A549 (cell line): ENCODE results near the gene MBNL1. TPM values are rescaled to one million over a fixed set of nuclear protein-coding genes. Genes with fewer than 3 reads are reported as not detected.

Source experiments
- ATAC-seq, 2 experiments: fragments of 200-7000 bp in 1 of 2; fragments of >200 bp in 1 of 2; cut with Nextera tagmentation in 1 of 2; cut with Tn5 transposase in 1 of 2; 3 replicates each; pipeline versions ENCODE4 v1.8.0 to v1.9.1; 2018 to 2020; ENCODE audit warnings: mild to moderate bottlenecking in 1 of 2, moderate library complexity in 1 of 2
- CTCF ChIA-PET: fragments of 300-600 bp; sonication (Branson Sonifier 250); formaldehyde crosslinking; extraction: SDS; loops from one replicate; lab custom pipeline; 2021; ENCODE audit warnings: antibody characterized with exemption, inconsistent platforms; lab: Yijun Ruan, JAX
- POLR2A ChIA-PET: fragments of 350-600 bp; formaldehyde crosslinking; extraction: SDS; loops from one replicate; lab custom pipeline; 2021; ENCODE audit warnings: antibody characterized with exemption, inconsistent platforms; lab: Yijun Ruan, JAX
- DNase-seq, 2 experiments: peaks; one replicate each; pipeline versions ENCODE4 v3.0.0 to v3.0.0-alpha.2; 2011 to 2016; ENCODE audit warnings: low read depth in 1 of 2, low spot score in 1 of 2
- FAIRE-seq: peaks from 2 replicates; lab custom pipeline; 2011; peaks lifted over from hg19 to GRCh38; lab: Jason Lieb, UNC
- H3K27ac ChIP-seq, 2 experiments: fragments of >200 bp; sonication (Bioruptor Twin); formaldehyde crosslinking; 3 replicates each; pipeline ENCODE4 v1.5.1; 2016 to 2017
- H3K4me1 ChIP-seq: fragments of >200 bp; sonication (Bioruptor Twin); formaldehyde crosslinking; 3 replicates; pipeline ENCODE4 v1.6.1; 2016
- H3K4me2 ChIP-seq: fragments of >200 bp; sonication (Bioruptor Twin); formaldehyde crosslinking; 3 replicates; pipeline ENCODE4 v1.6.1; 2016
- H3K4me3 ChIP-seq: fragments of >200 bp; sonication (Bioruptor Twin); formaldehyde crosslinking; 3 replicates; pipeline ENCODE4 v1.5.1; 2016
- H3K9me3 ChIP-seq: fragments of >200 bp; sonication (Bioruptor Twin); formaldehyde crosslinking; 3 replicates; pipeline ENCODE4 v1.6.1; 2016
- BHLHE40 ChIP-seq: IDR thresholded peaks from 2 replicates; pipeline ENCODE4 v1.6.1; 2012; ENCODE audit warnings: low read depth, low read length, inconsistent platforms
- CBX2 ChIP-seq: fragments of 200-600 bp; sonication (generic); IDR thresholded peaks from 2 replicates; pipeline ENCODE4 v1.6.1; 2016; ENCODE audit warnings: low read depth, mild to moderate bottlenecking, borderline replicate concordance
- CEBPB ChIP-seq, 2 experiments: fragments of >200 bp in 1 of 2; sonication (Bioruptor Twin) in 1 of 2; formaldehyde crosslinking in 1 of 2; IDR thresholded peaks; 2 replicates each; pipeline ENCODE4 v1.6.1; 2012 to 2016
- CHD4 ChIP-seq: fragments of 200-600 bp; sonication (generic); IDR thresholded peaks from 2 replicates; pipeline ENCODE4 v1.6.1; 2016; ENCODE audit warnings: antibody characterized with exemption, mild to moderate bottlenecking, borderline replicate concordance
- EP300 ChIP-seq, 2 experiments: fragments of >200 bp; sonication (Bioruptor Twin); formaldehyde crosslinking; IDR thresholded peaks; 2 replicates in 1 of 2; 3 replicates in 1 of 2; pipeline ENCODE4 v1.6.1; 2016 to 2017
- FOXS1 ChIP-seq: fragments of 250-450 bp; sonication (Bioruptor Pico); IDR thresholded peaks from 2 replicates; pipeline ENCODE4 v1.5.0; 2020; ENCODE audit warnings: mild to moderate bottlenecking, moderate library complexity
- HOXA7 ChIP-seq: fragments of 250-450 bp; sonication (Bioruptor Pico); IDR thresholded peaks from 2 replicates; pipeline ENCODE4 v1.5.0; 2020; ENCODE audit warnings: mild to moderate bottlenecking, moderate library complexity
- HOXB5 ChIP-seq: fragments of 250-450 bp; sonication (Bioruptor Pico); IDR thresholded peaks from 2 replicates; pipeline ENCODE4 v1.5.0; 2020; ENCODE audit warnings: mild to moderate bottlenecking, moderate library complexity
- NR3C1 ChIP-seq: fragments of >200 bp; sonication (Bioruptor Twin); formaldehyde crosslinking; IDR thresholded peaks from 3 replicates; pipeline ENCODE4 v1.6.1; 2017
- POLR2AphosphoS2 ChIP-seq: conservative IDR thresholded peaks from 2 replicates; pipeline ENCODE4 v1.6.1; 2012; ENCODE audit warnings: low read length, improper control_type of control experiment, inconsistent platforms
- RAD21 ChIP-seq, 2 experiments: fragments of >200 bp in 1 of 2; sonication (Bioruptor Twin) in 1 of 2; formaldehyde crosslinking in 1 of 2; IDR thresholded peaks in 1 of 2; conservative IDR thresholded peaks in 1 of 2; 2 replicates in 1 of 2; 3 replicates in 1 of 2; pipeline ENCODE4 v1.6.1; 2012 to 2018; ENCODE audit warnings: inconsistent platforms in 1 of 2
- RARB ChIP-seq: fragments of 250-450 bp; sonication (Bioruptor Pico); IDR thresholded peaks from 2 replicates; pipeline ENCODE4 v1.8.0; 2021; ENCODE audit warnings: mild to moderate bottlenecking, moderate library complexity
- SREBF2 ChIP-seq: fragments of 450-650 bp; IDR thresholded peaks from 2 replicates; pipeline ENCODE4 v1.6.1; 2014; ENCODE audit warnings: mild to moderate bottlenecking, moderate library complexity
- TP53 ChIP-seq: fragments of 250-450 bp; sonication (Bioruptor Pico); IDR thresholded peaks from 2 replicates; pipeline ENCODE4 v1.5.0; 2021; ENCODE audit warnings: mild to moderate bottlenecking, moderate library complexity
- ZC3H11A ChIP-seq: fragments of 450-650 bp; IDR thresholded peaks from 2 replicates; pipeline ENCODE4 v1.6.1; 2014; ENCODE audit warnings: antibody characterized with exemption, mild to moderate bottlenecking
- ZFP36 ChIP-seq: fragments of 450-650 bp; IDR thresholded peaks from 2 replicates; pipeline ENCODE4 v1.6.1; 2014; ENCODE audit warnings: borderline replicate concordance; ENCODE audit not compliant: partially characterized antibody
- ZSCAN20 ChIP-seq: fragments of 250-450 bp; sonication (Bioruptor Pico); IDR thresholded peaks from 2 replicates; pipeline ENCODE4 v1.8.0; 2022; ENCODE audit warnings: mild to moderate bottlenecking, moderate library complexity
- WGBS: methylation state at CpG from one replicate; pipeline ENCODE4 v1.1.6; 2017; ENCODE audit errors: missing lambda C conversion rate; 5-methylcytosine and 5-hydroxymethylcytosine counted together
- polyA plus RNA-seq, 4 experiments: library from polyadenylated mRNA; depleted of rRNA in 3 of 4; stranded (reverse); fragments of >200 nt; fragmentation: RNase III in 1 of 4; extraction: RNeasy Plus Mini Kit Qiagen cat#74134 plus additional on column Dnase treatment in 1 of 4; gene quantifications; 2 replicates in 3 of 4; 3 replicates in 1 of 4; pipeline ENCODE4 v1.2.3, GENCODE V29; 2011 to 2017
- TF ChIP-seq, protein P1 (sequence below): IDR thresholded peaks from 2 replicates; pipeline ENCODE4 v1.6.1; 2012; ENCODE audit warnings: low read depth, borderline replicate concordance
- TF ChIP-seq, protein P2 (sequence below): fragments of 450-650 bp; IDR thresholded peaks from 2 replicates; pipeline ENCODE4 v1.6.1; 2014; ENCODE audit warnings: antibody characterized with exemption
- TF ChIP-seq, protein P3 (sequence below): fragments of 250-450 bp; sonication (Bioruptor Pico); IDR thresholded peaks from 2 replicates; pipeline ENCODE4 v1.5.0; 2021; ENCODE audit warnings: mild to moderate bottlenecking, moderate library complexity, borderline replicate concordance
- TF ChIP-seq, protein P4 (sequence below): fragments of 150-350 bp; IDR thresholded peaks from 2 replicates; pipeline ENCODE4 v1.6.1; 2014; ENCODE audit warnings: low read depth, mild to moderate bottlenecking, low read length

Gene MBNL1
- polyA plus RNA-seq, 2 of the 4 experiments (the other 2 are of a cell fraction): 60.5 to 92.5 TPM

- no peak for FAIRE-seq
- WGBS: 35% methylated on average over 2 of the region's 2 CpGs
- POLR2A ChIA-PET: no interaction called here
- CTCF ChIA-PET: interaction anchor here (1.4 kb wide), 1 partner anchor 15 kb away, joined by 4 read pairs; no protein-coding TSS in a partner anchor
- H3K27ac ChIP-seq: no peak overlapping the region
- TF ChIP-seq POLR2AphosphoS2 (no peak), TP53 (no peak), NR3C1 (no peak), ZSCAN20 (CRISPR knock-in tag) (no peak), ZFP36 (no peak), RARB (CRISPR knock-in tag) (no peak), BHLHE40 (no peak), EP300 (IDR thresholded peaks at IDR 0.05) (no peak), ZC3H11A (no peak)
- TF ChIP-seq, all 56 proteins: peak for 0
- H3K4me3 ChIP-seq: no peak overlapping the region
- ATAC-seq: no peak
- H3K4me2 ChIP-seq: no peak overlapping the region
- DNase-seq: no peak
- peaks cover 15% of the 10 kb centered on the region; the same call in 2 of the 3 replicates for H3K9me3 ChIP-seq
- H3K4me1 ChIP-seq: no peaks in the 10 kb centered on the region
These were observed 208.7 kb downstream of the MBNL1 start for GRCh38 chr3:152477422-152477821.

DNA sequence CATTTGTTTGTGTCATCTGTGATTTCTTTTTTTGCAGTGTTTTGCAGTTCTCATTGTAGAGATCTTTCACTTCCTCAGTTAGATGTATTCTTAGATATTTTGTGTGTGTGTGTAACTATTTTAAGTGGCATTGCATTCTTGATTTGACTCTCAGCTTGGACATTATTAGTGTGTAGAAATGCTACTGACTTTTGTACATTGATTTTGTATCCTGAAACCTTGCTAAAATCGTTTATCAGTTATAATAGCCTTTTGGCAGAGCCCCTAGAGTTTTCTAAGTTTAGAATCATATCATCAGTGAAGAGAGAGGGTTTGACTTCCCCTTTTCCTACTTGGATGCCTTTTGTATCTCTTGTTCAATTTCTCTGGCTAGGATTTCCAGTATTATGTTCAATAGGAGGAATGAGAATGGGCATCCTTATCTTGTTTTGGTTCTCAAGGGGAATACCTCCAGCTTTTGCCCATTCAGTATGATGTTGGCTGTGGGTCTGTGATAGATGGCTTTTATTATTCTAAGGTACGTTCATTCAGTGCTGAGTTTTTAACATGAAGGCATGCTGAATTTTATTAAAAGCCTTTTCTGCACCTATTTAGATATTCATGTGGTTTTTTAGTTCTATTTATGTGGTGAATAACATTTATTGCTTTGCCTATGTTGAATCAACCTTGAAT lies 211.7 kb downstream of the MBNL1 start:
- no peak overlapping the region for H3K4me2 ChIP-seq
- 11% methylated on average over 2 of the region's 2 CpGs for WGBS
- H3K9me3 ChIP-seq: peaks cover 13% of the 10 kb centered on the region; the same call in 2 of the 3 replicates
- H3K27ac ChIP-seq: no peak overlapping the region
- TF ChIP-seq, protein P1, sequence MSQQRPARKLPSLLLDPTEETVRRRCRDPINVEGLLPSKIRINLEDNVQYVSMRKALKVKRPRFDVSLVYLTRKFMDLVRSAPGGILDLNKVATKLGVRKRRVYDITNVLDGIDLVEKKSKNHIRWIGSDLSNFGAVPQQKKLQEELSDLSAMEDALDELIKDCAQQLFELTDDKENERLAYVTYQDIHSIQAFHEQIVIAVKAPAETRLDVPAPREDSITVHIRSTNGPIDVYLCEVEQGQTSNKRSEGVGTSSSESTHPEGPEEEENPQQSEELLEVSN: no peak
- TF ChIP-seq CBX2: no peak
- TF ChIP-seq CEBPB (IDR thresholded peaks at IDR 0.05): no peak
- TF ChIP-seq, protein P2, sequence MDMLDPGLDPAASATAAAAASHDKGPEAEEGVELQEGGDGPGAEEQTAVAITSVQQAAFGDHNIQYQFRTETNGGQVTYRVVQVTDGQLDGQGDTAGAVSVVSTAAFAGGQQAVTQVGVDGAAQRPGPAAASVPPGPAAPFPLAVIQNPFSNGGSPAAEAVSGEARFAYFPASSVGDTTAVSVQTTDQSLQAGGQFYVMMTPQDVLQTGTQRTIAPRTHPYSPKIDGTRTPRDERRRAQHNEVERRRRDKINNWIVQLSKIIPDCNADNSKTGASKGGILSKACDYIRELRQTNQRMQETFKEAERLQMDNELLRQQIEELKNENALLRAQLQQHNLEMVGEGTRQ: no peak
- TF ChIP-seq, protein P3, sequence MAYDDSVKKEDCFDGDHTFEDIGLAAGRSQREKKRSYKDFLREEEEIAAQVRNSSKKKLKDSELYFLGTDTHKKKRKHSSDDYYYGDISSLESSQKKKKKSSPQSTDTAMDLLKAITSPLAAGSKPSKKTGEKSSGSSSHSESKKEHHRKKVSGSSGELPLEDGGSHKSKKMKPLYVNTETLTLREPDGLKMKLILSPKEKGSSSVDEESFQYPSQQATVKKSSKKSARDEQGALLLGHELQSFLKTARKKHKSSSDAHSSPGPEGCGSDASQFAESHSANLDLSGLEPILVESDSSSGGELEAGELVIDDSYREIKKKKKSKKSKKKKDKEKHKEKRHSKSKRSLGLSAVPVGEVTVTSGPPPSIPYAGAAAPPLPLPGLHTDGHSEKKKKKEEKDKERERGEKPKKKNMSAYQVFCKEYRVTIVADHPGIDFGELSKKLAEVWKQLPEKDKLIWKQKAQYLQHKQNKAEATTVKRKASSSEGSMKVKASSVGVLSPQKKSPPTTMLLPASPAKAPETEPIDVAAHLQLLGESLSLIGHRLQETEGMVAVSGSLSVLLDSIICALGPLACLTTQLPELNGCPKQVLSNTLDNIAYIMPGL (CRISPR knock-in tag): no peak
- TF ChIP-seq, protein P4, sequence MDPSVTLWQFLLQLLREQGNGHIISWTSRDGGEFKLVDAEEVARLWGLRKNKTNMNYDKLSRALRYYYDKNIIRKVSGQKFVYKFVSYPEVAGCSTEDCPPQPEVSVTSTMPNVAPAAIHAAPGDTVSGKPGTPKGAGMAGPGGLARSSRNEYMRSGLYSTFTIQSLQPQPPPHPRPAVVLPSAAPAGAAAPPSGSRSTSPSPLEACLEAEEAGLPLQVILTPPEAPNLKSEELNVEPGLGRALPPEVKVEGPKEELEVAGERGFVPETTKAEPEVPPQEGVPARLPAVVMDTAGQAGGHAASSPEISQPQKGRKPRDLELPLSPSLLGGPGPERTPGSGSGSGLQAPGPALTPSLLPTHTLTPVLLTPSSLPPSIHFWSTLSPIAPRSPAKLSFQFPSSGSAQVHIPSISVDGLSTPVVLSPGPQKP: no peak
- TF ChIP-seq RAD21 (conservative IDR thresholded peaks at IDR 0.05 in 1 of 2, IDR thresholded peaks at IDR 0.05 in 1 of 2): no peak
- no peak for TF ChIP-seq FOXS1
- TF ChIP-seq SREBF2: no peak
- TF ChIP-seq, all 56 proteins: peak for 0
- ChIA-PET POLR2A (no interaction called here), CTCF (no interaction called here)
- DNase-seq: no peak
- no peak for FAIRE-seq
- Histone ChIP-seq H3K4me1 (no peaks in the 10 kb centered on the region), H3K4me3 (no peak overlapping the region)
- no peak for ATAC-seq

GRCh38 chr3:152486364-152486763 lies 217.6 kb downstream of the MBNL1 start:
- Histone ChIP-seq H3K4me2 (no peak overlapping the region), H3K9me3 (peaks cover 8% of the 10 kb centered on the region; the same call in 1 of the 3 replicates), H3K27ac (no peak overlapping the region), H3K4me3 (no peak overlapping the region), H3K4me1 (no peaks in the 10 kb centered on the region)
- POLR2A ChIA-PET: no interaction called here
- CTCF ChIA-PET: no interaction called here
- no peak for ATAC-seq
- no peak for FAIRE-seq
- TF ChIP-seq, protein P1: no peak
- no peak for TF ChIP-seq RARB (CRISPR knock-in tag)
- TF ChIP-seq HOXA7: no peak
- TF ChIP-seq HOXB5 (CRISPR knock-in tag): no peak
- TF ChIP-seq ZFP36: no peak
- no peak for TF ChIP-seq CHD4
- 83% methylated on average over 1 of the region's 1 CpG for WGBS
- DNase-seq: no peak
